ENCODE measurements around the gene UPF1.

UPF1 gene

GRCh38 chr19:18831524-18832305 is at the start of gene UPF1:
Gene UPF1, plus strand, starts transcription at chr19:18831959. Its CDS starts 251 bp downstream, at chr19:18832210.
- peak; percentile 91 for DNase-seq

DNA sequence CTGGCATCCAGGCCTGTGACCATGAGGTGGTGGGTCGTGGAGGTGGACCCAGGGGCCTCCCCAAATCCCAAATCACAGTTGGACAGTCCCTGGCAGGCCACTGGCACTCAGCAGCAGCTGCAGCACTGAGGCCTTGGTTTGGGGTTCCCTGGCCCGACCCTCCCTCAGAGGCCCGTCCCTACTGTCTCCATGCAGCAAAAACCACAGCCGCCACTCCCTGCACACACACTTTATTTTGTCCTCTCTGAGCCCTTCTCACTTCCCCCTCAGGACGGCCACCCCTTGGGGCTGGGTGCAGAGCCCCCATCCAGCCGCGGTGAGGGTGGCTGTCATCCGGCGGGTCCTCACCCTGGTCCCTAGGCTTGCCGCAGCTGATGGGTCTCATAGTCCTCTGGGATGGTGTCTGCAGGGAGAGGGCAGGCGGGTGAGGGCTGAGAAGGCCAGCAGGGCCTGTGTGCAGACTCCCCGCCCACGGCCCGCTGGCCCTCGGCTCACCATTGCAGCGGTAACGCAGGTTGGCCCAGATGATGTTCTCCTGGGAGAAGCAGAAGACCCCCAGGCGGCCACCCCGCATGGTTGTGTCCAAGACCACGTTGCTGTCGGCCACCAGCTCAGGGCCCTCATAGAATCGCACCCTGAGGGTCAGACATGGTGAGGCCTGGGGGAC is 49.1 kb upstream of the UPF1 start:
- DNase-seq, result no peak

DNA sequence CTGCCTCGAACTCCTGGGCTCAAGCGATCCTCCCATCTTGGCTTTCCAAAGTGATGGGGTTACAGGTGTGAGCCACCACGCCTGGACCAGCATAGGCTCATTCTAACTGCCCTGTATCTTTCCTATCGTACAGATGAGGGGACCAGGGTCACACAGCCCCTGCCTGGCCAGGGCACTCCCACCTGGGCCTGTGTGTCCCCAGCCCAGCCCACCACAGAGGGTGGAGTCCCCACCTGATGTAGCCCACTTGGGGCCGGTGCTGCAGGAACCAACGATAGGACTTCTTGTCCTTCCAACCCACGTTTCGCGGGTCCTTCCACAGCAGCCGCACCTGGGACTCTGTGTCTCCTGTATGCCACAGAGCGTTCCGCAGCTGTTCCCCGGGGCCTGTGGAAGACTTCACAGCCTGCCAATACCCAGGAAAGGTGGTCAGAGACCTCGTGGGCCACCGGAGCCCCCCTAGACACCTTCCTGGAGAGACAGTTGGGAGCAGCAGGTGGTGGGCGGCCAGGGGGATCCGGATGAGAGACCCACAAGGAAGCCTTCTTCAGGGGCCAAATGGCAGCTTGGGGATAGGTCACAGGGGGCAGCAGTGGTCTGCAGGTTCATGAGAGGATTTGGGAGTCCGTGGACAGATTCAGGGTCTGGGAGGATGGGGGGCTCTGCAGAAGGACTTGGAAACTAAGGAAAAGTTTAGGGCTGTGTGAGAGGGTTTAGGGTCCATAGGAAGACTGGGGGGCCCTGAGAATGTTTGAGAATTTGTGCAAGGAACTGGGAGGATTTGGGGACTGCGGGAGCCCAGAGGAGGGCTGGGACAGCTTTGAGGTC is 47.6 kb upstream of the UPF1 start:
- no peak for DNase-seq

GRCh38 chr19:18784786-18785120 is 47.0 kb upstream of the UPF1 start:
- no peak for DNase-seq

- peak; percentile 60 for DNase-seq
Measured at GRCh38 chr19:18785179-18786124, 46.3 kb upstream of the UPF1 start.

- no peak for DNase-seq
Measured at GRCh38 chr19:18788529-18789421, 43.0 kb upstream of the UPF1 start.

- DNase-seq, result no peak
Measured at GRCh38 chr19:18789422-18789869, 42.3 kb upstream of the UPF1 start.

GRCh38 chr19:18789883-18790565 is 41.7 kb upstream of the UPF1 start:
- DNase-seq, result peak; percentile 36

DNA sequence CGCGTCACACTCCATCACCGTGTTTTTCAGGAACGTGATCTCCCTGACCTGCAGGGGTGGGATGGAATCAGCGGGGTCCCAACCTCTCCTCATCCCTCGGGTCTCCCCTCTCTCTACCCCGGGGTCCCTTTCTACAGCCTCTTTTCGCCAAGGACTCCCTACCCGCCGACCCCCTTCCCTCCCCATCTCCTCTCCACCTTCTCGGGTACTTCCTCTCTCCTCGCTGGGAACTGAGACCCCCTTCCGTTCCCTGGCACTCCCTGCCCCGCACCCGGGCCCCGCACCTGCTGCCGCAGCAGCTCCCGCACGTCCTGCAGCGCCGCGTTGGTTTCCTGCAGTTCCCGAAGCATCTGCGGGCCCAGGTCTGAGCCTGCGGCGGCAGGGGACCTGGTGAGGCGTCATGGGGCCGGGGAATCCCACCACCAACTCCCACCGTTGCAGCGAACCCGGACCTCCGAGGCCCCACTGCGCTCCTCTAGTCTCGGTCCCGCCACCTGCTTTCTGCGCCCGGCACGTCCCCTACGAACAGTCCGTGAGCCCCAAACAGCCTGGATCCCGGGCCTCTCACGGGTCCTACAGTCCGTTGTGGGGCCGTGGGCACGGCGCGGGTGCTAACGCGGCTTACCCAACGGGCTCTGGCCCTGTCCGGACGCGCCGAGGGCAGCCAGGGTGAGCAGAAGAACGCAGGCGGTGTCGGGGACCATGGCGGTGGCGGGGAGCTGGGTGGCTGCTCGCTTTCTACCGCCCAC is 41.0 kb upstream of the UPF1 start, which contains the start of gene COMP:
Gene COMP (minus strand): TSS at position 740 of the 749 bp plus-strand sequence. CDS start 36 bp downstream, at position 704.
- DNase-seq, result no peak

- no peak for DNase-seq
Measured at GRCh38 chr19:18791315-18791678, 40.5 kb upstream of the UPF1 start.

- no peak for DNase-seq
Measured at GRCh38 chr19:18792661-18793060, 39.1 kb upstream of the UPF1 start.

DNA sequence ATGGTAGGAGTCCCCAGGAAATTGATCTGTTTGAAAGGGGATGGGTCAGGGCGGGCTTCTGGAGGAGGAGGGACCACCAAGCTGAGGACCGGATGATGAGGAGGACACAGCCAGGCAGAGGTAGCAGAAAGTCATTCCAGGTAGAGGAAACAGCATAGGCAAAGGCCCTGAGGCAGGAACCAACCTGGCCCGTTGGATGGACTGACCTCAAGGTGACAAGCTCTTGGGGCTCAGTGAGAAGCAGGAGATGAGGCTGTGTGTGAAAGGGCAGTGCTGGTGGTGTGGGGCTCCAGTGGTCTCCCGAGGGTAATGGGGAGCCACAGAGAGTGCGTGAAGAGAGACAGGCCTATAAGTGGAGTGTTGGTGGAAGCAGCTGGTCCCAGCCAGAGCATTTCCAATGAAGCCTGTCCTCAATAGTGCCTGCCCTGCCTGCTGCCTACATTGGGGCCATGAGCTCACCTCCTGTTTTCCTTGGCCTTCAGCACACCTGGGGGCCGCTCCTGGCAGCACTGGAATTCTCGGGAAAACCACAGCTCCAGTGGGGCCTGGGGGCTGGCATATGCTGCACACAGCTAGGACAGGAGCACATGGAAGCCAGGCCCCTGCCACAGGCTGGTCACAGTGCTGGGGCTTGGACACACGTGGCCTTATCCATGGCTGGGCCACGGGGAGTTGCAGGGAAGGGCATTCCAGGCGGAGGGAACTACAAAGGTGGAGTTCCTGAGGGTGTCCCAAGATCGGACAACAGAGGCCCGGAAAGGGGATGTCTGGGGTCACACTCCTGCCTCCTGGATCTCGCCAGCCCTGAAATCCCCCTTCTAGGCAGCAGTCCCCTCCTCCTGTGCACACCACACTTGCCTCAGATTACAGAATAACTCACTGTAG is 38.4 kb upstream of the UPF1 start:
- no peak for DNase-seq

GRCh38 chr19:18794029-18794313 is 37.8 kb upstream of the UPF1 start:
- DNase-seq, result no peak

DNA sequence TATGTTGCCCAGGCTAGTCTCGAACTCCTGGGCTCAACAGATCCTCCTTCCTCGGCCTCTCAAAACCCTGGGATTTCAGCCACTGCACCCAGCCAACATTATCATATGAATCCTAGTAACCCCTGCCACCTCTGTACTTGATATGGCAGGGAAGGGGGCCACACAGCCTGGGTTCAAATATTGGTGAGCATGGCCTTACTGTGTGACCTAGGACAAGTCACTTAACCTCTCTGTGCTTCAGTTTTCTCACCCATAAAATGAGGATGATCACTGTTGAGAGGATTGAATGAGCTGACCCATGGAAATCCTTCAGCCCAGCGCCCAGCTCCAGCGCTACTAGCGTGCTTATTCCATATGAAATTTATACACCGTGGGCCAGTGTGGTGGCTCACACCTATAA is 37.1 kb upstream of the UPF1 start:
- DNase-seq, result no peak

DNA sequence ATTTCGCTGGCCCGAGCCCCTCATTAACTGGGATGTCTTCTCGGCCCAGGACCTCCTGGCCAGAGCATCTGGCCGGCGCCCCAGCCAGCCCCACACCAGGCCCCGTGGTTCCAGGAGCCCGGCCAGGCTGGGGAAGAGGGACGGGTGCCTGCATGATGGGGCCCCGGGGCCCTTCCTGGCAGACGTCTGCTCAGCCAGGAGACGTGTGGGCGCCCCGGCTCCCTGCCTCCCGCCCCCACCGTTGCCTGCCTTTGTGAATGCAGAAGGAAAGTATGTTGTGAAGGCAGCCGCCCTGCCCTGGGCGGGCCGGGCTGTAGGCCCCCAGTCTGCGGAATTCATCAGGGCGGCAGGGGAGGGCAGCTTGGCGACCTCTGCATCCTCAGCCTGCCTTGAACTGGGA is 36.2 kb upstream of the UPF1 start:
- no peak for DNase-seq

GRCh38 chr19:18796239-18796638 is 35.5 kb upstream of the UPF1 start:
- DNase-seq, result no peak

DNA sequence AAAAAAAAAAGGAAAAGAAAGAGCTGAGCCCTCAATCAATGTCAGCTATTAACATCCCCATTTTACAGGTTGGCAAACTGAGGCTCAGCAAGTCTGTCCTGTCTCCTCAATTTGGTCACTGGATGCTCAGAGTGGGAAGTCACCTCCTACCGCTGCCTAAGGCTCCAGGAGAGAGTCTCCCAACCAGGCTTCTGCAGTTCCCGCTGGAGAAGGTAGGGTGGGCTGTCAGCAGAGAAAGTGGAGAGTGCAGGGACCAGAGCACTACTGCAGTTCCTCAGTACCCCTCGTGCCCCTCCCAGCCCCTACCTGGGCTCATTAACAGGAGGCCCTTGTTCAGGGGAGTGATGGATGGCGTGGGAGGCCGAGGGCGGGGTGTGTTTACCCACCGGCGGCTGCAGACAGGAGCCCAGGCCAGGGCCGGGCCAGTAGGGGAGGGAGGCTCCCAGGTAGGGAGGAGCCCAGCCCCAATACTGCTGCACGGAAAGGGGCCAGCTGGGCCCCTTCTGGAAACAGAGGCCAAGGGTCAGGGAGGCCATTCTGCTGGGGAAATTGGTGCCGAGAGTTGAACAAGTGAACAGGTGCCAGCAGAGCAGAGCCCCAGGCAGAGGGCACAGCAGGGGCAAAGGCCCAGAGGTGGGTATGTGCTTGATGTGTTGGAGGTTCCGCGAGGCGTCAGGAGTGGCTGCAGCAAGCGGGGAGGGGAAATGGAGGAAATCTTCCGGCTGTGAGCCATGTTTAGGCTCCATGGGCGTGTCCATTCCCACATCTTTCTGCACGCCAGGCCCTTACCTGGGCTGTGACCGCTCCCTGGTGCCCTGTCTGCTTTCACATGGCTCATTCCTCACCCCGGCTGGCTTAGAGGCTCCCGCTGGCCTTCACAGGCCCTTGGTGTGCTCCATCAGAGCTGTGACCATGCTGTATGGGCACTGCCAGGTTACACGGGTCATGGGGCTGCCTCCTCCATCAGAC is 33.1 kb upstream of the UPF1 start:
- no peak for DNase-seq
